ENCODE measurements around the gene CAB39. TPM values are rescaled to one million over a fixed set of nuclear protein-coding genes. Genes with fewer than 3 reads are reported as not detected.
"Not testable (repeated sequence)": the region's sequence is repeated elsewhere in the genome, so short reads cannot be mapped to it uniquely, and the experiment has no call there.

CAB39 gene
- total and polyA plus RNA-seq, 4 donors = 19.4 to 123 (median 57.1) TPM

- ATAC-seq (ENCODE audit: insufficient read depth, low FRiP score) = no peak
- Histone ChIP-seq H3K9me3 (ENCODE audit: control insufficient read depth in 4 of 4, insufficient read depth in 3 of 4, low read length in 3 of 4) (no peaks in the 10 kb centered on the region), H3K4me1 (ENCODE audit: control insufficient read depth in 5 of 5, insufficient read depth in 5 of 5, low read length in 5 of 5) (no peaks in the 10 kb centered on the region), H3K9ac (ENCODE audit: insufficient read depth in 1 of 2, low read length in 2 of 2) (no peak overlapping the region), H3K4me3 (no peak overlapping the region), H3K27me3 (ENCODE audit: control insufficient read depth in 3 of 3, insufficient read depth in 3 of 3, low read length in 2 of 3) (no peaks in the 10 kb centered on the region), H3K36me3 (ENCODE audit: control insufficient read depth in 4 of 4, insufficient read depth in 4 of 4, low read length in 4 of 4) (no peaks in the 10 kb centered on the region), H3K27ac (ENCODE audit: low read depth in 1 of 2, low read length in 1 of 2) (no peak overlapping the region)
- TF ChIP-seq, protein P1, sequence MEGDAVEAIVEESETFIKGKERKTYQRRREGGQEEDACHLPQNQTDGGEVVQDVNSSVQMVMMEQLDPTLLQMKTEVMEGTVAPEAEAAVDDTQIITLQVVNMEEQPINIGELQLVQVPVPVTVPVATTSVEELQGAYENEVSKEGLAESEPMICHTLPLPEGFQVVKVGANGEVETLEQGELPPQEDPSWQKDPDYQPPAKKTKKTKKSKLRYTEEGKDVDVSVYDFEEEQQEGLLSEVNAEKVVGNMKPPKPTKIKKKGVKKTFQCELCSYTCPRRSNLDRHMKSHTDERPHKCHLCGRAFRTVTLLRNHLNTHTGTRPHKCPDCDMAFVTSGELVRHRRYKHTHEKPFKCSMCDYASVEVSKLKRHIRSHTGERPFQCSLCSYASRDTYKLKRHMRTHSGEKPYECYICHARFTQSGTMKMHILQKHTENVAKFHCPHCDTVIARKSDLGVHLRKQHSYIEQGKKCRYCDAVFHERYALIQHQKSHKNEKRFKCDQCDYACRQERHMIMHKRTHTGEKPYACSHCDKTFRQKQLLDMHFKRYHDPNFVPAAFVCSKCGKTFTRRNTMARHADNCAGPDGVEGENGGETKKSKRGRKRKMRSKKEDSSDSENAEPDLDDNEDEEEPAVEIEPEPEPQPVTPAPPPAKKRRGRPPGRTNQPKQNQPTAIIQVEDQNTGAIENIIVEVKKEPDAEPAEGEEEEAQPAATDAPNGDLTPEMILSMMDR (IDR thresholded peaks at IDR 0.05; ENCODE audit: control extremely low read depth, extremely low read depth) = no peak
- no peak for DNase-seq
These were observed 16.0 kb upstream of the CAB39 start for GRCh38 chr2:230696670-230697069.

GRCh38 chr2:230697676-230698075 is 15.0 kb upstream of the CAB39 start:
- WGBS, 2 donors = 89 to 92% methylated on average over 4 of the region's 4 CpGs

GRCh38 chr2:230698753-230699152 is 13.9 kb upstream of the CAB39 start:
- not testable (repeated sequence) for DNase-seq; H3K9me3 ChIP-seq (ENCODE audit: control insufficient read depth in 4 of 4, insufficient read depth in 3 of 4, low read length in 3 of 4); H3K36me3 ChIP-seq (ENCODE audit: control insufficient read depth in 4 of 4, insufficient read depth in 4 of 4, low read length in 4 of 4); H3K9ac ChIP-seq (ENCODE audit: insufficient read depth in 1 of 2, low read length in 2 of 2); H3K4me1 ChIP-seq (ENCODE audit: control insufficient read depth in 5 of 5, insufficient read depth in 5 of 5, low read length in 5 of 5); ATAC-seq (ENCODE audit: insufficient read depth, low FRiP score); H3K27ac ChIP-seq (ENCODE audit: low read depth in 1 of 2, low read length in 1 of 2); H3K27me3 ChIP-seq (ENCODE audit: control insufficient read depth in 3 of 3, insufficient read depth in 3 of 3, low read length in 2 of 3); H3K4me3 ChIP-seq
- 89 to 97% methylated on average over 3 of the region's 3 CpGs for WGBS, 2 donors

More at GRCh38 chr2:230697676-230698075, 15.0 kb upstream of the CAB39 start:
- TF ChIP-seq, protein P1 (IDR thresholded peaks at IDR 0.05; ENCODE audit: control extremely low read depth, extremely low read depth) = no peak
- ATAC-seq (ENCODE audit: insufficient read depth, low FRiP score) (no peak), DNase-seq (no peak)
- Histone ChIP-seq H3K4me1 (ENCODE audit: control insufficient read depth in 5 of 5, insufficient read depth in 5 of 5, low read length in 5 of 5) (no peaks in the 10 kb centered on the region), H3K4me3 (no peak overlapping the region), H3K27ac (ENCODE audit: low read depth in 1 of 2, low read length in 1 of 2) (no peak overlapping the region), H3K27me3 (ENCODE audit: control insufficient read depth in 3 of 3, insufficient read depth in 3 of 3, low read length in 2 of 3) (no peaks in the 10 kb centered on the region), H3K9ac (ENCODE audit: insufficient read depth in 1 of 2, low read length in 2 of 2) (no peak overlapping the region), H3K9me3 (ENCODE audit: control insufficient read depth in 4 of 4, insufficient read depth in 3 of 4, low read length in 3 of 4) (no peaks in the 10 kb centered on the region), H3K36me3 (ENCODE audit: control insufficient read depth in 4 of 4, insufficient read depth in 4 of 4, low read length in 4 of 4) (no peaks in the 10 kb centered on the region)

DNA sequence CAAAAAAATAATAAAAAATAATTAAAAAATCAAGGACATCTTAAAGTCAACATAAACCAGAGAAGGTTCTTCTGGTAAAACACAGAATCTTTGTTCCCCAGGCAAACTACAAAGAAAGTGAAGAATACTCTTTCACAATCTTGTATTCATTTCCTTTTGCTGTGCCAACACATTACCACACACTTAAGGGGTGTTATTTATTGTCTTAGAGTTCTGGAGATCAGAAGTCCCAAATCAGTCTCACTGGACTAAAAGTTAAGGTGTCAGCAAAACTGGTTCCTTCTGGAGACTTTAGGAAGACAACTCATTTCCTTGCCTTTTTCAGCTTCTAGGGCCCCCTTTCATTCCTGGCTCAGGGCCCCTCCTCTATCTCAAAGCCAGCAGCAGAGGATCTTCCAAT is 12.2 kb upstream of the CAB39 start:
- no peak overlapping the region for H3K4me3 ChIP-seq
- no peak overlapping the region for H3K27ac ChIP-seq (ENCODE audit: low read depth in 1 of 2, low read length in 1 of 2)
- no peaks in the 10 kb centered on the region for H3K27me3 ChIP-seq (ENCODE audit: control insufficient read depth in 3 of 3, insufficient read depth in 3 of 3, low read length in 2 of 3)
- H3K36me3 ChIP-seq (ENCODE audit: control insufficient read depth in 4 of 4, insufficient read depth in 4 of 4, low read length in 4 of 4) = no peaks in the 10 kb centered on the region
- TF ChIP-seq, protein P1 (IDR thresholded peaks at IDR 0.05; ENCODE audit: control extremely low read depth, extremely low read depth) = no peak
- DNase-seq (peak in 2 of 3 donors; percentile 18 to 51), ATAC-seq (ENCODE audit: insufficient read depth, low FRiP score) (peak; percentile 41)
- no peak overlapping the region for H3K9ac ChIP-seq (ENCODE audit: insufficient read depth in 1 of 2, low read length in 2 of 2)
- no peaks in the 10 kb centered on the region for H3K9me3 ChIP-seq (ENCODE audit: control insufficient read depth in 4 of 4, insufficient read depth in 3 of 4, low read length in 3 of 4)
- no peaks in the 10 kb centered on the region for H3K4me1 ChIP-seq (ENCODE audit: control insufficient read depth in 5 of 5, insufficient read depth in 5 of 5, low read length in 5 of 5)

Data from lung (tissue), 12 donors.